A673 (cell line): ENCODE data around the gene INTS15.

Experiments
- EZH2 ChIP-seq: fragments of 200-600 bp; sonication (generic); IDR thresholded peaks from 2 replicates; pipeline ENCODE4 v1.6.1; 2017; ENCODE audit warnings: borderline replicate concordance, low read depth, mild to moderate bottlenecking, mixed read lengths, antibody characterized with exemption, low read length; ENCODE audit not compliant: poor library complexity, severe bottlenecking
- TF ChIP-seq, protein P1 (sequence below): fragments of 300-800, 200-600 bp; sonication (generic); conservative IDR thresholded peaks from 2 replicates; pipeline ENCODE4 v1.5.1; 2017; ENCODE audit warnings: low read depth, mild to moderate bottlenecking, antibody characterized with exemption, low read length, moderate library complexity, mixed read lengths

DNA sequence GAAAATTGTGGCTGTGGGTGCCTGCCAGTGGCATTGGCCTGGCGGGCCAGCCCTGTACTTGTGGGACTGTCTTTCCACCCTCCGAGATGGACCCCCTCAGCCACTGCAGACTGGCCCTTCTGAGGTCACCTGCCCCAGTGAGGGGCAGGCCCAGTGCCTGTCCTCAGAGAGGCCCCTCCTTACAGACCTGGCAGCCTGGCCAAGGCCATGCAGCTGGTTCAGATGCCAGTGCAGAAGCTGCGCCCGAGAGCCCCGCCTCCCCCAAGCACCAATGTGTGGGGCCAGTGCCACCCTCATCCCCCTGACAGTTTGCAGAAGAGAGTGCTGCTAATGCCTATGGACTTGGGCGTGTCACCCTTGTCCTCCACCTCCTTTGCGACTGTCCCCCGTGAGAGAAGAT, 57.3 kb downstream of the INTS15 start:
- TF ChIP-seq, protein P1, sequence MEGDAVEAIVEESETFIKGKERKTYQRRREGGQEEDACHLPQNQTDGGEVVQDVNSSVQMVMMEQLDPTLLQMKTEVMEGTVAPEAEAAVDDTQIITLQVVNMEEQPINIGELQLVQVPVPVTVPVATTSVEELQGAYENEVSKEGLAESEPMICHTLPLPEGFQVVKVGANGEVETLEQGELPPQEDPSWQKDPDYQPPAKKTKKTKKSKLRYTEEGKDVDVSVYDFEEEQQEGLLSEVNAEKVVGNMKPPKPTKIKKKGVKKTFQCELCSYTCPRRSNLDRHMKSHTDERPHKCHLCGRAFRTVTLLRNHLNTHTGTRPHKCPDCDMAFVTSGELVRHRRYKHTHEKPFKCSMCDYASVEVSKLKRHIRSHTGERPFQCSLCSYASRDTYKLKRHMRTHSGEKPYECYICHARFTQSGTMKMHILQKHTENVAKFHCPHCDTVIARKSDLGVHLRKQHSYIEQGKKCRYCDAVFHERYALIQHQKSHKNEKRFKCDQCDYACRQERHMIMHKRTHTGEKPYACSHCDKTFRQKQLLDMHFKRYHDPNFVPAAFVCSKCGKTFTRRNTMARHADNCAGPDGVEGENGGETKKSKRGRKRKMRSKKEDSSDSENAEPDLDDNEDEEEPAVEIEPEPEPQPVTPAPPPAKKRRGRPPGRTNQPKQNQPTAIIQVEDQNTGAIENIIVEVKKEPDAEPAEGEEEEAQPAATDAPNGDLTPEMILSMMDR, result no peak
- no peak for TF ChIP-seq EZH2
